Activated CD8-positive, alpha-beta memory T cell treated with anti-CD3 and anti-CD28 coated beads, Interleukin-2, amount 50 U/mL, for 24 hours (primary cell): ENCODE results near the gene MCM9.

ENCODE experiments used
- DNase-seq: peaks from one replicate; pipeline ENCODE4 v3.0.0-alpha.2; 2020; ENCODE audit errors: extremely low read depth

The MCM9 gene

DNA sequence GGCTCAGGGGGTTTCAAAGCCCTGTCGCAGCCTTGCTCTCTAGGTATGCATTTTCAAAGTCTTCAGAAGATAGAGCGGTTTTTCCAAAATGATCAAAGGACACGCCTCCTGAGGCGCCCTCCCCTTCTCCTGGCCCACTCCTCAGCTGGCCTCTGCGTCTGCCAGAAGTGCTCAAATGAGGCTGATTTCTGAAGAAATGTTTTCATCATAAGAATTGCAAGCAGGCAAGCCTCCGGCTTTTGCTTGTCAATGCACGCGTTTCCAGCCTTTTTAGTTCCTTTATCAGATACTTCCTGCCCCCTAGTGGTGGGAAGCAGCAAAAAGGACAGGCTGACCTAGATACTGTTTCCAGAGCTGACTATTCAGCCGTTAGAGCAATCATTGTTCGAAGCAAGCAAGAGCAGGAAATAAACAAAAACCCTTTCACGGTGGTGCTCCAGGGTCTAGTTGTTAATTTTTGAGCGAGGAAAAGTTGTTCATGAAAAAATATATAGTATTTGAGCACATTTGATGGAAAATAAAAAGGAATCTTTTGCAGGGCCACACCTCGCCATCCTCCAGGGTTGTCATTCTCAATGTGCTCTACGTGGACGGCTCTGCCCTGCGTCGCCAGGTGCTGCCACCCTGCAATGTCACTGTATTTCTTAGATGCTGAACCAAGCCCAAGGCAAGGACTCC, 134.4 kb downstream of the MCM9 start:
- peak; percentile 71 for DNase-seq

DNA sequence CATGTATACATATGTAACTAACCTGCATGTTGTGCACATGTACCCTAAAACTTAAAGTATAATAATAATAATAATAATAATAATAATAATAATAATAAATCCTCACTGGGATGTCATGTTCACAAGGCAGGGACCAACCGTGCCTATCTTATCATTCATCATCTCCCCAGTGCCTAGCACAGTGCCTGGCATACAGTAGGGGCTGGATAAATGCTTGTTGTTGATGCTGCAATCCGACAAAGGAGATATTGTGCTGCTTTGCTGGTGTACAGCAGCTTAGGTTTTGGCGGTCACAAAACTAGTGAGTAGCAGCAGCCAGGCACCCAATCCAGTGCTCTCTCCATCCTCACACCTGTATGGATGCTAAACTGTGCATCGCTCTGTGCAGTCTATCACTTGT, 135.1 kb downstream of the MCM9 start:
- no peak for DNase-seq

DNA sequence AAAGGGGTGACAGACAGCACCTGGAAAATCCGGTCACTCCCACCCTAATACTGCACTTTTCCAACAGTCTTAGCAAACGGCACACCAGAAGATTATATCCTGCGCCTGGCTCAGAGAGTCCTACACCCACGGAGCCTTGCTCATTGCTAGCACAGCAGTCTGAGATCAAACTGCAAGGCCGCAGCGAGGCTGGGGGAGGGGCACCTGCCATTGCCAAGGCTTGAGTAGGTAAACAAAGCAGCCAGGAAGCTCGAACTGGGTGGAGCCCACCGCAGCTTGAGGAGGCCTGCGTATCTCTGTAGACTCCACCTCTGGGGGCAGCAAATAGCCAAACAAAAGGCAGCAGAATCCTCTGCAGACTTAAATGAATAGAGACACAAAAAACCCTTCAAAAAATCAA, 138.4 kb downstream of the MCM9 start:
- peak; percentile 35 for DNase-seq

DNA sequence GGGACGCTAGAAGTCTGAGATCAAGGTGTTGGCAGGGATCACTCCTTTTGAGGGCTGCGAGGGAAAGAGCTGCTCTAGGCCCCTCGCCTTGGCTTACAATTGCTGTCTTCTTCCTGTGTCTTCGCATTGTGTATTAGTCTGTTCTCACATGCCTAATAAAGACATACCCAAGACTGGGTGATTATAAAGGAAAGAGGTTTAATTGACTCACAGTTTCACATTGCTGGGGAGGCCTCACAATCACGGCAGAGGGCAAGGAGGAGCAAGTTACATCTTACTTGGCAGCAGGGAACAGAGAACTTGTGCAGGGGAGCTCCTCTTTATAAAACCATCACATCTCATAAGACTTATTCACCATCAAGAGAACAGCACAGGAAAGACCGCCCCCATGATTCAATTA, 143.5 kb downstream of the MCM9 start:
- no peak for DNase-seq

DNA sequence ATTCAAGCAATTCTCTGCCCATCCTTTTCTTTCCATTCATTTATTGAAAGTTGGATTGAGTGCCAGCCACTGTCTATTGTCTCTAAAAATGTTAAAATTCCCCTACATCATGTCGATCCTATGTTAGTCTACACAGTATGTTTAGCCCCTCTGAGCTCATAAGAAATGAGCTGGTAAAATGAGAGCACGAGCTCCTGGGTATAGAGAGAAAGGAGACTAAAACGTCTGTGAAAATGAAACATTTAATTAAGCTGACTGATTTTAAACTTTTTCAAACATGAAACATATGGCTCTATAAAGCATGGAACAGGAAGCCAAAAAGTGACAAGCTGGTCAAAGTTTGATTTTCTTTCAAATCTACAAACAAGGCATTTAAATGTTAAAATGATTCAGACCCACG, 145.0 kb downstream of the MCM9 start:
- DNase-seq: no peak

DNA sequence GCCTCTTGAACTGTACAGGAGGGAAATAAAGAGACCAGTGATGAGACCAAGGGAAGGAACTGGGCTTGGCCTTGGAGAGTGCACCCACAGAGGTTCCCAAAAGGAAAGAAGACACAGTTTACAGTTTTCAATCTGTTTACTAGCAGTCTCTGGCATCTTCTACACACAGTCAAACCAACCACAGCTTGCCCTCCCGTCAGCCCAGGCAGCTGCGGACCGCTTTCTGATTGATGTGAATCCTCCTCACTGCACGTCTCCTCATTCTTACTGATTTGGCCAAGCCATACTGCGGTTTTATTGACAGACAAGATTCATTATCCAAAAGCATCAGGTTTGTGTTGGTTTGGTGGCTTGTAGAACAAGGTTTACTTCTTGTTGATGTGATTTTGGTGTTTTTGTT, 145.5 kb downstream of the MCM9 start:
- DNase-seq: no peak

DNA sequence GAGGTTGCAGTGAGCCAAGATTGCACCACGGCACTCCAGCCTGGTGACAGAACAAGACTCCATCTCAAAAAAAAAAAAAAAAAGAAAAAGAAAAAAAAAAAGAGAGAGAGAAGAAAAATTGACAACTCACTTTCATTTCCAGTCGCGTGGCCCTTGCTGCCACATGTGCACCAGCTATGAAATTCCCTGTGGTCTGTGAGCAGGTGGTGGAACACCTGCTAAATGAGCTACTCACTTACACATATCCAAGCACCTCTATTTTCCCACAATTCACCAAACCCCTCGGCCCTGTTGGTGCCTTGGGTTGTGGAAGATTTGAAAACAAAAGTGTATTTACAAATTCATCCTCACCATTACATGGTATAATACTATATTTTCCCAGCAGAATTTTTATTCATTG, 146.3 kb downstream of the MCM9 start:
- DNase-seq: no peak

DNA sequence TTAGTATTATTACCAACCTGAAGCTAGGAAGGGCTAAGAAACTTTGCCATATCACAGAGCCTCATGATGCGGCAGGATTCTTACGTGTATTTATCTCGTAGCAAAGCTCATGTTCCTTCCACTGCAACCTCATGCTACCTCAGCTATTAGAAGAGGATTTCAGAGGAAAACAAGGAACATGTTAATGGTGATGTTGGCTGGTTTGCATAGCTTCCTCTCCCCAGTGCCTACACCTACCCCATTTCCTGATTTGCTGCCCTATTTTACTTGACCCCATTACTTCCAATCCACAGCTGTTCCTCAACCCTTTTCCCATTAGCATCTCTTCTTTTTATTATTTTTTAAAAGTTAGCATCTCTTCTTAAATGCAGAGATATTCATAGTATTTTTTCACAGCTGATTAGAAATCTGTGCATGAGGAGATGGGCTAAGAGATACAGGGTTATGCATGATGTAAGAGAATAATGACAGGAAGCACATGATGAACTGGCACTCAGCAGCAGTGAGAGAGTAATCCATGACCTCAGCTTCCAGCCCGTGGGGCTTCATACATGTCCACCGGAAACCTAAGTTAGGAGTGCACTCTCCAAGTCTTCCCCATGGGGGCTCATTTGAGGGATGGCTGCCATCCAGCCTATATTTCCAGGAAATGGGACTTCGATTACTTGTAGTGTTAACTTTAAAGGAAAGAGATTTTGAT, 147.1 kb downstream of the MCM9 start:
- no peak for DNase-seq

DNA sequence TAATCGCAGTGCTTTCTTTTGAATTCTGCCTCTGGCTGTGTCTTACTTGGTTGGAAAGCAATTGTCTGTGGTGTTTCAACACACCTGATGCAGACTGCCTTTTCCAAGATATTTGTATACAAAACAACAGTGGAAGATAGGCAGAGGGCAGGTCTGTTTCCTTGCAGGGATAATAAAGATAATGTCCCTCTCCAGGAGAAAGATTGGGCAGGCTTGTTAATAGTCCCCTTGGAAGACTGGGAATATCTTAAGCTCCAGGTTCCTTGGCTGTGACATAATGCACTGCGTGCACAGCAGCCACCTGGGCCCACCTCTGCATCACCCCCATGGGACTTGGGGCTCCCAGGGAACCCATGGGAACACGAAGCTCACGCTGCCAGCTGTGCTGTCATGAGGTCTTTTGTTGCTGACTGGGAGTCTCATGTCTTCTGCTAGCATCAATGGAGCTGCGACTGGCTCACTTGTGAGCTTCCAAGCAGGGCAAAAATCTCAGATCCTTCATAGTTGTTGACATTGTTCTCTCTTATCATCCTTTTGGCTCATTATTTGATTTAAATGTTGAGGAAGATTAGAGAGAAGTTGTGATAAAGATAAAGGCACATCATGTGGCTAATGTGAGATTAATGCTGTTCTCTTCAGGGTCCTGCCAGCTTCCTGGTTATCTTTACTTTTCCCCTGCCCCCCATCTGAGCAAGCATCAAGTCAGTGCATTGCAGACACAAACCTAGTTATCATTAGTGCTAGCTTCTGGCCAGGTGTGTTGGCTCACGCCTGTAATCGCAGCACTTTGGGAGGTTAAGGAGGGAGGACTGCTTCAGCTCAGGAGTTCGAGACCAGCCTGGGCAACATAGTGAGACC, 148.1 kb downstream of the MCM9 start:
- no peak for DNase-seq

DNA sequence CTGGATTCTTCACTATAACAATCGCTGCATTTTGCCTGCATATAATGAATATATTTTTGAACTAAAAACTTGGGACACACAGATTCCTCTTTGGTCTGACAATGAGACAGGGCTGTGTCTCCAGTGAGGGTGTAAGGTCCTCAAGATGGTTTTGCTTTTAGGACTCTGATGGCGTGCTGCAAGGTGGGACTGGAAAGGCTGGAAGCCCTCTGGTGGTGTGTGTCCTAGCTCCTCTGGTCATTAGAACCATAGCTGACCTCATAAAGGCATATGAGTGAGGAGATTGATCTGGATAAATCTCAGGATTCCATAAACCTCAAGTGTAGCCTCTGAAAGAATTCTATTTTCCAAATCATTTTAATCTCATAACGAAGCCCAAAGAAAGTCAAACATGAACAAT, 149.4 kb downstream of the MCM9 start:
- no peak for DNase-seq

DNA sequence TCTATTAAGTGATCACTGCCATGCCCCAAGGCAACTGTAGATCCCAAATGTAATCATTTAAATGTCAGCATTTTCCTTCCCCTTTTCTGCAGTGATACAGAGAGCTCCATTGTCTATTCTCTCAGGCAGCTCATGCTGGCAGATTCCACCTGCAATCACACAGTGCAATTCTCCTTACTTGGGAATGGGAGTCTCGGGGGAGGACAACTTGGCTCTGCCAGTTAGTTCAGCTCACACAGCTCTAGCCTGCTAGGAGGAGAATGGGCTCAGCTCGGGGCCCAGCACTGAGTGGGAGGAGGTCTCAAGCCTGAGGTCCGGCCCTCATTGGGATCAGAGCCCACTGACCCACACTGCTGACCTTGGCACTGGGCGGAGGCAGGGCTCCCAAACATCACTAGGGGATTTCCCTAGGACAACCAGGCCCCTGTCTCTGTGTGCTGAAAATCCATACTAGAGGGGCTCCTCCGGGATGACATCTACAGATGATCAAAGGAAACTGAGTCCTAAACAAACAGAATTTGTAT, 150.3 kb downstream of the MCM9 start:
- no peak for DNase-seq

DNA sequence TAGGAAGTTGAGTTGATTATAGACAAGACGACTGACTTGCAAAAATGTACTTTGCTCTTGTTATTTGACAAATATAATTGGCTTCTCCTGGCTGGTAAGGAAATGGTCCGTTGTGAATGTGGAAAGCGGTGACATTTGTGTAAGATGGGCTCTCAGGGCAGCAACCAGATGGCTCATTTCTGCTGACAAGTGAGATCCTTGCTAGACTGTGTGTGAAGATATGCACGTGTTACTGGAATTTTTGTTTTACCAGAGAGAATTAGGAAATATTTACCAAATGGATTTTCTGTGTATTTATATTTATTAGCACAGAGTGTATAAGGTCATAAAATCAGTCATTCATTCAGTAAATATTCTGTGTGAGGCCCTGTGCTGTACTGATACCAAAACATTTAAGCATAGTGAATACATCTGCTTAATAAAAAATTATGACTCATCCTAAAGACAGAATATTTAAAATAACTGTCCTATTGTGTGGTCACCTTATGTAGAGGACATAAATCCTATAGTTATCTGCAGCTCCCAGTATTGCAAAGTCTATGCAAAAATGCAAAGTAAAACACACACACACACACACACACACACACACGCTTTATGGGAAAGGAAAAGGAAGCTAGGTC, 150.9 kb downstream of the MCM9 start:
- DNase-seq: no peak

DNA sequence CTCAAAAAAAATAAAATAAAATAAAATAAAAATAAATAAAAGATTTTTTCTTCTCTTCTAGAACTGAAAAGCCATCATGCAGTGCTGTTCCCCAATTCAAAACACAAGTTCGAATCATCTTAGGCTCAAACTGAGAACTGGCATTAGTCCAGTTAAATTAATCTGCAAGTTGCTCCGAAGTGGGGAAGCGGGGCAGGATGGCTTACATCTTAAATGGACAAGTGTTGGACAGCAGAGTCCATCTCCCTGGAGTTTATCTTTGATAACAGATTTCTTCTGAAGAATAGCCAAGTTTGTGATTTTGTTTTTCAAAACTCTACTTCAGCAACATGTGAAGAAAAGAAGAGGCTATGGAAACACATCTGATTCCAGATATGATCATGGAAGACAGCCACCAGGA, 152.3 kb downstream of the MCM9 start:
- no peak for DNase-seq

DNA sequence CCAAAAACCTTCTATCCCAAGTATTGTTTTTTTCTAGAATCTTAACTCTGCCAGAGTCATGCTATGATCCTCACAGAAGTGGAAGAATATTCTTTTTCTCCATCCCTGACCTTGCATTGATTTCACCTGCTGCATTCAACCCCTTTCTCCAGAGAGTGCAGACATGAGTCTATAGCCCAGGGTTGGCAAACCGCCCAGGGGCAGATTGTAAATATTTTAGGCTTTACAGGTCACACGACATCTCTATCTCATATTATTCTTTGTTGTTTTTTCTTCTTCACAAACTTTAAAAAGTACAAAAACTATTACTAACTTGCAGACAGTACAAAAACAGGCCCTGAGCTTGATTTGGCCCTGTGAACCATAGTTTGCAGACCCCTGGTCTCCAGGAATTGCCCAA, 153.1 kb downstream of the MCM9 start:
- no peak for DNase-seq

DNA sequence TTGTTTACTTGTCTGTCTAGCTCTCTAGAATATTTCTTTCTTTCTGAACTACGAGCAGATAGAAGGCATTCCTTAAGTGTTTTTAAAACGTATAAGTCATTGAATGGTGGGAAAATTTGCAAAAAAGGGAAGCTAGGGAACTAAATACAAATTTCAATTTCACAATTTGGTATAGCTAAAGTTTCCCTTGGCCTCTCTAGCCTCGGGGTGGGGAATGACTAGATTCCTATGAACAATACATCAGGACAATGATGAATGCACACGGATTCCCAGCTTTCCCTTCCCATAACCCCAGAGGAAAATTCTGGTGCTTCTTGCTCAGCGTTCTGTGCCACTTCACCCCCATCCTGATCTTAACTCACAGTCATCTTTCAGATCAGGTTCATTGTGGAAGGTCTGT, 154.3 kb downstream of the MCM9 start:
- DNase-seq: no peak

DNA sequence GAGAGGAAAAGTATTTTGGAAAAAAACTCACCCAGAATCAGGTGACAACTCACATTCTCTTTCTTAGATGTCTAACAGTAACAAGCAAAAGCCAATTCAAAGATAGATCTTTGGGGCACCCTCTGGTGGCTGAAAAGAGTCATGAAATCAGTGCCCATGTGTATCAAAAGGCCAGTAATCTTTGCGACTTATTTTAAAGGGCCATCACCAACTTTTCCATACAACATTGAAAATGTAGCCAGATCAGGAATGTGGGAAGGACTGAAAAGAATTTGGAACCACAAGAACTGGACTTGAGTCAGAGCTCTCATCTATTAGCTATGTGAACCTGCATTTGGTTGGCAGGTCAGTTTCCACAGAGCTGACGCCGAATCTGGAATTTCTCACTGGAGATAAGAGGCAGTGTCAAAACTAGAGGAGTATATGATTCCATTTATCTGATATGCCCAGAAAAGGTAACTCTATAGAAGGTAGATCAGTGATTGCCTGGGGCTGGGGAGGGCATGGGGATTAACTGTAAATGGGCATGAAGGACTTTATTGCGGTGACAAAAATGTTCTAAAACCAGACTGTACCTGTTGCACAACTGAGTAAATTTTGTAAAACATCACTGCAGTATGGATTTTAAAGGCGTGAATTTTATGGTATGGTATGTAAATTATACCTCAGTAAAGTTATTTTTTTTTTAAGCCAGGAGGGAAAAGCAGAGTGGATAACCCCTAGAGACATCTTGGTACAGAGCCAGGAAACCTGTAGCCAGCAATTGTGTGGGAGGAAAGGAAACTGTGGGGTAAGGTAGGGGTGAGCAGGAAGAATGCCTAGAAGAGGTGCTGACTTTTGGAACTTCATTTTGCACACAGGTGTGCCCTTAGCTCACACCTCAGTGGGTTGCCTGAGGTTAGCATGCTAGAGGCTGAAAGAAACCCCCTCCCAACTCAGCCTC, 158.1 kb downstream of the MCM9 start:
- DNase-seq: no peak

DNA sequence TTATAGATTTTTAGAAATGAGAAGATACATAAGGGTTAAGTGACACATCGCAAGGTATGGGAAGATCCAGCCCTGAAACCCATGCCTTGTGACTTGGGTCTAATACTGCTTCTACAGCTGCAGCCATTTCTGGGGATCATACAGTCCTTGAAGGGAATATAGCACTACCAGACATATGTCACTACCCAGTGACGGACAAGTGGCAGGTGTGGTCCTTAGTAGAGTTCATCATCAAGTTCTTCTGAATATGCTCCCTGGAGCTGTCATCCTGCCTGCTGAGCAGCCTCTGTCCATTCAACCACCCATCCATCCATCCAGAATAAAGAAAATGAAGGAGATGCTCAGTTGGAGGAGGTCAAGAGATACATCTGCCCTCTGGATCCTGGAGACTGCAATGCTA, 159.6 kb downstream of the MCM9 start:
- DNase-seq: no peak

DNA sequence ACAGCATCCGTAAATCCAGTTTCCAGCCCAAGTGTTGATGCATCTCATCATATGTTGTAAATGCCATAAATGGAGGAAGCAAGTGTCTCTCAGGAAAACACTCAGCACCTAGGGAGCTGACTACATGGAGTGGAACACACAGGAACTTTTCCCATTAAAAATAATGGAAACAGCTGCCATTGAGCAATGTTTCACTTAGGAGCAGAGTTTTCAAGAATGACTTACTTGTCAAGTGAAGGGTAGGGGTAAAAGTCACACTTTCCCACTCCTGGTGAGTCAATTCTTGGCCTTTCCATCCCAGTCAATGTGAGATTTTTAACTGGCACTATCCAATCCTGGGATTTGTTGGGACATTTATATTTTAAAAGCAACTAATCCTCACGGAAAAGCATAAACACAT, 160.4 kb downstream of the MCM9 start:
- no peak for DNase-seq

DNA sequence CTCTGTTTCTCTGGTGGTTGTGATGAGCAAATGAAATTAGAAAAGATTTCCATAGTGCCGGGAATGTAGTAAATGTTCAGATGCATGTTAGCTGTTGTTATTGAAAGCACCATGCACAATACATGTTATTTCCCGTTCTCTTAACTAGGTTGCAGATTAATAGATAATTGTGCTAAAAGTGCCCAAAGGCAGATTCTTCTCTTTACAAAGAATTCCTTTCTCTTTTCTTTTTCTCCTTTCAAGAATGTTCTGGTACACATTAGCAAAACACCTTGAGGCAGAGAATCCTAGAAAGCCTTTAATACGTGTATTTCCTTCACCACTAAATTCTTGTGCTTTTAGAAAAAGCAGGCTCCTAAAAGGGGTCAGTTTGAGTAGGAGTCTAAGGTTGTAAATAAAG, 162.1 kb downstream of the MCM9 start:
- DNase-seq: no peak

DNA sequence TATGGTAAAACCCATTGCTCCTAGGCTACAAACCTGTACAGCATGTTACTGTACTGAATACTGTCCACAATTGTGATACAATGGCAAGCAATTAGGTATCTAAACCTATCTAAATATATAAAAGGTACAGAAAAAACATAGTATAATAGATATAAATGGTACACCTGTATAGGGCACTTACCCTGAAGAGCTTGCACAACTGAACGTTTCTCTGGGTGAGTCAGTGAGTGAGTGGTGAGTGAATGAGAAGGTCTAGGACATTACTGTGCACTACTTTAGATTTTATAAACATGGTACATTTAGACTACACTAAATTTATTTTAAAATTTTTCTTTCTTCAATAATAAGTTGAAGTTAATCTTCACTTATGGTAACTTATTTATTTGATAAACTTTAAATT, 163.7 kb downstream of the MCM9 start:
- DNase-seq: no peak

DNA sequence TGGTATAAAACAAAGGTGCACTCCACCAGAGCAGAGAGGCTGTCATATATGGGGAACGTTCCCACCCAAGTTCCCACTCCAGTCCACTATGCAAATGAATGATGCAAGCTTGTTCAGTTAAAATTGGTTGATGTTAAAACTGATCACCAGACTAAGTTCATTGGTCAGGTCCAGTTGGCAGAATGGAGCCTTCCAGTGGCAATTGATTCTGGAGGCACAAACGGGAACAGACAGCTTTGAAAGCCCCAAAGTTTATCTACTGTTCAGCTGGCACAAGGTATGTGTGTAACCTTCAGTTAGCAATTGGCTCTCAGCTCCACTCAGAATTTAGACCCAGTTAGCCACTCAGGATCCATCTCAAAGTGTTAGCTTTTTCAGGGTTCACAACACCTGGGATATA, 164.1 kb downstream of the MCM9 start:
- DNase-seq: no peak
